Mesothelial cell of epicardium (in vitro differentiated cells): ENCODE measurements around the gene KDM6A. TPM values are rescaled to one million over a fixed set of nuclear protein-coding genes. Genes with fewer than 3 reads are reported as not detected.

Experiments
- DNase-seq, 2 experiments: peaks; one replicate each; pipeline ENCODE4 v3.0.0; 2021; ENCODE audit warnings: low spot score in 2 of 2; ENCODE audit not compliant: unreplicated experiment in 2 of 2
- H3K27ac Mint-ChIP-seq: 2 replicates; pipeline ENCODE4 v1.8.0; 2021; ENCODE audit warnings: mixed read lengths
- H3K27me3 Mint-ChIP-seq: 2 replicates; pipeline ENCODE4 v1.8.0; 2021; ENCODE audit warnings: low read depth, mixed read lengths
- H3K36me3 Mint-ChIP-seq: 2 replicates; pipeline ENCODE4 v1.8.0; 2021; ENCODE audit warnings: mixed read lengths
- H3K4me1 Mint-ChIP-seq: 2 replicates; pipeline ENCODE4 v1.8.0; 2021; ENCODE audit warnings: mixed read lengths
- H3K4me3 Mint-ChIP-seq: 2 replicates; pipeline ENCODE4 v1.8.0; 2021; ENCODE audit warnings: mild to moderate bottlenecking, moderate library complexity, mixed read lengths
- H3K9me3 Mint-ChIP-seq: 2 replicates; pipeline ENCODE4 v1.8.0; 2021; ENCODE audit warnings: mixed read lengths
- CTCF ChIP-seq: fragments of 200-600 bp; sonication (generic); IDR thresholded peaks from one replicate; pipeline ENCODE4 v1.5.0; 2021; ENCODE audit warnings: antibody characterized with exemption; ENCODE audit not compliant: unreplicated experiment
- total RNA-seq: library from RNA; stranded (reverse); gene quantifications from 3 replicates; pipeline ENCODE4 v1.2.1, GENCODE V29; 2021

Gene KDM6A
- total RNA-seq, 1 donor from 2014 or later: 69.7 TPM

GRCh38 chrX:44954562-44954961 lies 81.6 kb downstream of the KDM6A start:
- no peak for DNase-seq
- peaks cover 45% of the 10 kb centered on the region for H3K4me1 Mint-ChIP-seq
- peak overlapping the region; percentile 84 for H3K27ac Mint-ChIP-seq
- TF ChIP-seq CTCF: no peak
- peak overlapping the region; percentile 48 for H3K4me3 Mint-ChIP-seq
- no peaks in the 10 kb centered on the region for H3K27me3 Mint-ChIP-seq
- peaks cover 4% of the 10 kb centered on the region for H3K9me3 Mint-ChIP-seq
- H3K36me3 Mint-ChIP-seq: no peaks in the 10 kb centered on the region

- H3K9me3 Mint-ChIP-seq: peaks cover 8% of the 10 kb centered on the region
- no peaks in the 10 kb centered on the region for H3K27me3 Mint-ChIP-seq
- no peak overlapping the region for H3K4me3 Mint-ChIP-seq
- no peak overlapping the region for H3K27ac Mint-ChIP-seq
- no peak for DNase-seq
- TF ChIP-seq CTCF: no peak
- peaks cover 2% of the 10 kb centered on the region for H3K36me3 Mint-ChIP-seq
- peaks cover 41% of the 10 kb centered on the region for H3K4me1 Mint-ChIP-seq
These were observed 84.9 kb downstream of the KDM6A start for GRCh38 chrX:44957848-44958247.

- DNase-seq: no peak
- H3K27ac Mint-ChIP-seq: no peak overlapping the region
- H3K27me3 Mint-ChIP-seq: no peaks in the 10 kb centered on the region
- peaks cover 9% of the 10 kb centered on the region for H3K36me3 Mint-ChIP-seq
- H3K4me1 Mint-ChIP-seq: peaks cover 37% of the 10 kb centered on the region
- peaks cover 8% of the 10 kb centered on the region for H3K9me3 Mint-ChIP-seq
- no peak for TF ChIP-seq CTCF
- H3K4me3 Mint-ChIP-seq: no peak overlapping the region
These were observed 85.5 kb downstream of the KDM6A start for GRCh38 chrX:44958480-44958879.

GRCh38 chrX:44961817-44962607 lies 89.0 kb downstream of the KDM6A start:
- no peak overlapping the region for H3K27ac Mint-ChIP-seq
- H3K36me3 Mint-ChIP-seq: peaks cover 25% of the 10 kb centered on the region
- no peak for TF ChIP-seq CTCF
- DNase-seq: no peak
- H3K27me3 Mint-ChIP-seq: no peaks in the 10 kb centered on the region
- peaks cover 26% of the 10 kb centered on the region for H3K9me3 Mint-ChIP-seq
- no peak overlapping the region for H3K4me3 Mint-ChIP-seq
- peaks cover 23% of the 10 kb centered on the region for H3K4me1 Mint-ChIP-seq

GRCh38 chrX:44962944-44963343 lies 90.0 kb downstream of the KDM6A start:
- Mint-ChIP-seq H3K27me3 (no peaks in the 10 kb centered on the region), H3K9me3 (peaks cover 29% of the 10 kb centered on the region), H3K4me1 (peaks cover 30% of the 10 kb centered on the region), H3K4me3 (no peak overlapping the region), H3K27ac (no peak overlapping the region), H3K36me3 (peaks cover 27% of the 10 kb centered on the region)
- TF ChIP-seq CTCF: no peak
- DNase-seq: no peak
